NCI-H1930 (cell line): Measurements from ENCODE around the gene DAG1.
A peak's percentile ranks its signal among the peaks of the same experiment; 100 is the strongest.

ENCODE experiments used
- DNase-seq, 2 experiments: peaks; one replicate each; lab custom pipeline; 2025; lab: John Stamatoyannopoulos, UW

Gene DAG1

GRCh38 chr3:49518441-49518840 lies 48.4 kb downstream of the DAG1 start:
- no peak for DNase-seq

- no peak for DNase-seq
Measured at GRCh38 chr3:49519296-49519695, 49.2 kb downstream of the DAG1 start.

- DNase-seq: no peak
Measured at GRCh38 chr3:49519916-49520385, 49.9 kb downstream of the DAG1 start.

- no peak for DNase-seq
Measured at GRCh38 chr3:49523756-49524747, 54.0 kb downstream of the DAG1 start.

GRCh38 chr3:49529567-49529966 lies 59.5 kb downstream of the DAG1 start:
- DNase-seq: no peak

GRCh38 chr3:49530231-49530630 lies 60.2 kb downstream of the DAG1 start:
- DNase-seq: no peak

GRCh38 chr3:49530701-49531100 lies 60.6 kb downstream of the DAG1 start:
- no peak for DNase-seq

GRCh38 chr3:49531218-49531617 lies 61.2 kb downstream of the DAG1 start:
- no peak for DNase-seq

GRCh38 chr3:49531715-49532114 lies 61.6 kb downstream of the DAG1 start:
- DNase-seq: no peak

GRCh38 chr3:49533031-49533430 lies 63.0 kb downstream of the DAG1 start:
- DNase-seq: no peak

- no peak for DNase-seq
Measured at GRCh38 chr3:49533786-49534519, 63.9 kb downstream of the DAG1 start.

- peak; percentile 4 to 9 for DNase-seq
Measured at GRCh38 chr3:49534581-49535441, 64.7 kb downstream of the DAG1 start.

GRCh38 chr3:49535971-49536874 lies 66.2 kb downstream of the DAG1 start:
- no peak for DNase-seq

GRCh38 chr3:49536875-49537533 lies 66.9 kb downstream of the DAG1 start:
- no peak for DNase-seq

GRCh38 chr3:49539659-49540560 lies 69.8 kb downstream of the DAG1 start:
- DNase-seq: peak; percentile 81 to 87

- DNase-seq: no peak
Measured at GRCh38 chr3:49552087-49552486, 82.0 kb downstream of the DAG1 start.

- no peak for DNase-seq
Measured at GRCh38 chr3:49553324-49553691, 83.2 kb downstream of the DAG1 start.

- peak; percentile 73 to 86 for DNase-seq
Measured at GRCh38 chr3:49553692-49554632, 83.9 kb downstream of the DAG1 start, which contains the start of gene BSN. Gene BSN (plus strand): TSS chr3:49554477. CDS start chr3:49554603, 126 bp downstream.
